ENCODE measurements around the gene DLEU7. TPM values are rescaled to one million over a fixed set of nuclear protein-coding genes. Genes with fewer than 3 reads are reported as not detected.

The DLEU7 gene
- total and polyA plus RNA-seq, 2 donors (not counting 1 experiment from before 2014, with no cell fraction given): 0.07 to 0.25 TPM

- no peak overlapping the region for H2AFZ ChIP-seq (ENCODE audit: insufficient read depth, low read depth, low read length, poor library complexity, severe bottlenecking)
- no peak overlapping the region for H3K4me3 ChIP-seq (ENCODE audit: control extremely low read depth in 1 of 5, extremely low read depth in 1 of 5, insufficient read depth in 1 of 5, low read depth in 2 of 5, low read length in 4 of 5)
- no peaks in the 10 kb centered on the region for H3K36me3 ChIP-seq (replicated peaks in 1 of 2; ENCODE audit: control extremely low read depth in 1 of 2, control insufficient read depth in 1 of 2, extremely low read depth in 1 of 2, insufficient read depth in 2 of 2, low read length in 1 of 2)
- H3K4me2 ChIP-seq (replicated peaks; ENCODE audit: low read depth, low read length, poor library complexity, severe bottlenecking): no peak overlapping the region
- H3K9me3 ChIP-seq (ENCODE audit: control extremely low read depth in 1 of 3, control insufficient read depth in 2 of 3, insufficient read depth in 1 of 3, low read length in 2 of 3): peaks cover 0 to 8% (median 0%) of the 10 kb centered on the region in 3 donors
- WGBS (ENCODE audit: insufficient coverage): 95% methylated on average over 6 of the region's 8 CpGs
- H4K20me1 ChIP-seq (ENCODE audit: control insufficient read depth, insufficient read depth, low read length, poor library complexity, severe bottlenecking): no peaks in the 10 kb centered on the region
- no peaks in the 10 kb centered on the region for H3K79me2 ChIP-seq (ENCODE audit: control insufficient read depth, insufficient read depth, low read length)
- H3K27me3 ChIP-seq (replicated peaks in 1 of 4; ENCODE audit: control extremely low read depth in 1 of 4, control insufficient read depth in 3 of 4, insufficient read depth in 4 of 4, low read length in 3 of 4): peaks cover 0 to 9% (median 4%) of the 10 kb centered on the region in 4 experiments
- TF ChIP-seq EZH2 (IDR thresholded peaks at IDR 0.05; ENCODE audit: borderline replicate concordance, insufficient read depth, low read depth, low read length, poor library complexity, severe bottlenecking): no peak
- no peak for TF ChIP-seq CTCF (IDR thresholded peaks at IDR 0.05)
- Mint-ChIP-seq H3K9me3 (ENCODE audit: insufficient read depth) (no peaks in the 10 kb centered on the region), H3K27me3 (peaks cover 6% of the 10 kb centered on the region), H3K27ac (no peak overlapping the region), H3K4me1 (peaks cover 6% of the 10 kb centered on the region), H3K4me3 (no peak overlapping the region)
- no peak overlapping the region for H3K9ac ChIP-seq (ENCODE audit: low read length)
- peaks cover 9 to 12% of the 10 kb centered on the region in 2 donors for H3K4me1 ChIP-seq (ENCODE audit: control insufficient read depth in 2 of 2, insufficient read depth in 2 of 2, low read length in 2 of 2)
- CTCF ChIA-PET: no interaction called here
- POLR2A ChIA-PET: interaction anchor here (1.0 kb wide), 1 partner anchor 40 kb away, joined by 3 read pairs; no protein-coding TSS in a partner anchor
- ATAC-seq (ENCODE audit: low read depth) (no peak), DNase-seq (no peak)
- H3K27ac ChIP-seq (ENCODE audit: low read length in 2 of 2): no peak overlapping the region
- intact Hi-C loops (cut with micrococcal nuclease): no loop called here
Measured at GRCh38 chr13:50838701-50839100, 4.8 kb downstream of the DLEU7 start.

GRCh38 chr13:50838031-50838430 is 5.5 kb downstream of the DLEU7 start:
- POLR2A ChIA-PET: no interaction called here
- no peak overlapping the region for H3K9ac ChIP-seq (ENCODE audit: low read length)
- TF ChIP-seq EZH2 (IDR thresholded peaks at IDR 0.05; ENCODE audit: borderline replicate concordance, insufficient read depth, low read depth, low read length, poor library complexity, severe bottlenecking) (no peak), CTCF (IDR thresholded peaks at IDR 0.05) (no peak)
- H3K4me1 ChIP-seq (ENCODE audit: control insufficient read depth in 2 of 2, insufficient read depth in 2 of 2, low read length in 2 of 2): peaks cover 7% of the 10 kb centered on the region in 2 donors
- no peak overlapping the region for H2AFZ ChIP-seq (ENCODE audit: insufficient read depth, low read depth, low read length, poor library complexity, severe bottlenecking)
- CTCF ChIA-PET: interaction anchor here (0.7 kb wide), 1 partner anchor 840 kb away, joined by 3 read pairs; no protein-coding TSS in a partner anchor
- intact Hi-C loops (cut with micrococcal nuclease): no loop called here
- Mint-ChIP-seq H3K4me3 (no peak overlapping the region), H3K4me1 (peaks cover 6% of the 10 kb centered on the region), H3K27me3 (peaks cover 6% of the 10 kb centered on the region), H3K9me3 (ENCODE audit: insufficient read depth) (no peaks in the 10 kb centered on the region), H3K27ac (no peak overlapping the region)
- no peaks in the 10 kb centered on the region for H3K36me3 ChIP-seq (replicated peaks in 1 of 2; ENCODE audit: control extremely low read depth in 1 of 2, control insufficient read depth in 1 of 2, extremely low read depth in 1 of 2, insufficient read depth in 2 of 2, low read length in 1 of 2)
- H3K27me3 ChIP-seq (replicated peaks in 1 of 4; ENCODE audit: control extremely low read depth in 1 of 4, control insufficient read depth in 3 of 4, insufficient read depth in 4 of 4, low read length in 3 of 4): peaks cover 0 to 8% (median 4%) of the 10 kb centered on the region in 4 experiments
- H3K9me3 ChIP-seq (ENCODE audit: control extremely low read depth in 1 of 3, control insufficient read depth in 2 of 3, insufficient read depth in 1 of 3, low read length in 2 of 3): peaks cover 0 to 3% (median 0%) of the 10 kb centered on the region in 3 donors
- no peaks in the 10 kb centered on the region for H4K20me1 ChIP-seq (ENCODE audit: control insufficient read depth, insufficient read depth, low read length, poor library complexity, severe bottlenecking)
- no peaks in the 10 kb centered on the region for H3K79me2 ChIP-seq (ENCODE audit: control insufficient read depth, insufficient read depth, low read length)
- no peak overlapping the region for H3K4me2 ChIP-seq (replicated peaks; ENCODE audit: low read depth, low read length, poor library complexity, severe bottlenecking)
- 100% methylated on average over 3 of the region's 5 CpGs for WGBS (ENCODE audit: insufficient coverage)
- DNase-seq (no peak), ATAC-seq (ENCODE audit: low read depth) (no peak)
- H3K4me3 ChIP-seq (ENCODE audit: control extremely low read depth in 1 of 5, extremely low read depth in 1 of 5, insufficient read depth in 1 of 5, low read depth in 2 of 5, low read length in 4 of 5): no peak overlapping the region
- no peak overlapping the region for H3K27ac ChIP-seq (ENCODE audit: low read length in 2 of 2)
